Stimulated activated CD4-positive, alpha-beta T cell treated with anti-CD3 and anti-CD28 coated beads, Interleukin-1b, Interleukin-23, amount 100 ng/mL, for 24 hours (primary cell): ENCODE measurements around the gene OR9Q1.
"Not testable (repeated sequence)": the region's sequence is repeated elsewhere in the genome, so short reads cannot be mapped to it uniquely, and the experiment has no call there.

Experiments
- DNase-seq, 4 experiments: peaks; one replicate each; pipeline ENCODE4 v3.0.0-alpha.2; 2020; ENCODE audit warnings: low read depth in 4 of 4, low spot score in 1 of 4

OR9Q1 gene

DNA sequence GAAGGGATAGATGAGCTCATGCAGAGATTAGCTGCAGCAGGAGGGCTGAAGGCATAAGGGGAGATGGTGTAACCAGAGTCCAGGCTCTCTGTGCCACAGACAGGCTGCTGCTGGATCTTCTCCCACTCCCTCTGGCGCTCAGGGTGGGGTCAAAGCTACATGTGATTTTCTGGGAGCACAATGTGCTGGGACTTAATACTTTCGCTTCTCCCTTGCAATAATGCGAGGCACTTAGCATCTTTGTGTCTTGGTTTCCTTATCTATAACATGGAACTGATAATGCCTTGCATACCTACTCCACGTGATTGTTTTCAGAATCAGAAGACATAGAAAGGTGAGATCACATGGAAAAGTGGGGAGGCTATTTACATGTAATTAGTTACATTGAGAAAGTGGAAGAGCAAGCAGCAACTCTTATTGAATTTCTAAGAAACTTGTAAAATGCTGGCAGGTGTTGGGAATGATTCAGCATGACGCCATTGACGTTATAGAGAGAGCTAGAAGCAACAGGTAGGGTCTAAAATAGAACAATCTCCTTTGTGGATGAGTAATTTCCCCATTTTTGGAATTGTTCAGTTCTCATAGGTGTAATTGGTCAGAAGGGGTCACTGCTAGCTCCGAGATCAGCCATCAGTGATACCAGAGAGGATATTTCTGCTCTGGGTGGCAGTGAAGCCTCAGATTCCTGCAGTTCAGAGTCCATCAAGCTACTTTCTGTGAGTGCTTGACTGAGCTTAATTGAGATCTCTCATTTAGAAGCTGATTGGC, 109.8 kb downstream of the OR9Q1 start:
- no peak for DNase-seq

DNA sequence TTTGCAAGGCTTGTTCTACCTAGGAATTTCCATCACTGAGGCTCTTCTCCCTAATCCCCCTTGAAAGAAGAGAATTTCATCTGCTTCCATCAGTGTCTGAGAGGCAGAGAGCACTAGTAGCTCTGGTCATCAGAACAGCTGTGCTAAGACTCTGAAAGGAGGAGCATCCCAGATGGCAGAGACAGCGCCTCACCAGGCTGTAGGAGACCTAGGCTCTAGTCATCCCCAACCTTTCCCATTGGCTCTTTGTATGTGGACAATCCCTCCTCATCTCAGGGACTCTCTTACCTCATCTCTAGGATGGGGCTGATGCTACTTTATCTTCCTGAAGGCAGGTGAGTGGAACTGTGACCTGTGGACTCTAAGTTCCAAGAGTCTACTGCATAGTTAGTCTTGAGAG, 110.5 kb downstream of the OR9Q1 start:
- DNase-seq, result no peak

DNA sequence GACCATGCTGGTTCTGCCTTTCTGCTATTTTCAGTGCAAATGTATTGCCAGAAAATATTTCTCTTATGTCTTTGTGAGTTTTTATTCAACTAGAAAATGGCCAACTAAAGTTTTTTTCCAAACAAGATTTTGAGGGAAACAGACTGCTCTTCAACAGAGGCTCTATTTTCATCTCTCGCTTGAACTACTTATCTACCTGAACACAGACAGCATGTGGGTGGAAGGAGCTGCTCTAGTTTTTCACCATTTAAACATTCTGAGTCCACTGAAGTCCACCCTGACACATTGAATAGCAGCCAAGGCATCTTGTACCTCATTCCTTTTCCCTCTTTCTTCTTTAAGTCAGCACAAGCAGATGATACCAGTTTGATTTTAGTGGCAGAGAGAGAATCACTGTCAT, 111.5 kb downstream of the OR9Q1 start:
- no peak for DNase-seq

DNA sequence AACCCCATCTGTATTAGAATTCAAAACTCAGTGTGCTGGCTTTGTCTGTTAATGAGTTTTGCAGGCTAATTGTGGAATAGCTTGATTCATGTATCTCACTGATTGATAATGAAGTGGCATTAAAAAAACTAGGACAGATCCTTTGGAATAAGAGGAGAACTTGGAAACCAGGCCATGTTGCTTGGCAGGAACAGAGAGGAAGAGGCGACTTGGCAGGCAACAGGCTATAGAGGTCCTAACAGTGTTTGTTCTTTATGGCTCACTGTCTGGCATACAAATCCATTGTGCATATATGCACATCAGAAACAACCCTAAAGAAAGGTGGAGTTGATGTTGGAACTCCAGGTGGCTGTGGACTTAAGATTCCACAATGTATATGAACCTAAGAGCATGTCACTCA, 119.1 kb downstream of the OR9Q1 start:
- no peak for DNase-seq

DNA sequence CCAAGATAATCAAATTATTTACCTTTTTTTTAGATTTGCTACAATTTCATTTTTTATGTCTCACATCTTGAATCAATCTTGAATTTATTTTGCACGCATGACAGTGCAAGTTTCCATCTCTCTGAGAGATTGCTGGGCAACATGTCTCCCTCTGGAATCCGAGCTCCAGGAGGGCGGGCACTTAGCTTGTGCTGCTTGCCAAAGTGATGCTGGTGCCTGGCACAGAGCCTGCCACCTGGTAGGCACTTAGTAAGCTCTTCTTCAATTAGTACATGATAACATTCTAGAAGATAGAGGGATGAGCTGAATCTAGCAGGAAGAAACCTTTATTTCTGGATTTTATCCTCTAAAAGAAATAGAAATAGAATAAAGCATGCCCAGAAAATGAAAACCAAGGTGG, 129.1 kb downstream of the OR9Q1 start:
- no peak for DNase-seq

DNA sequence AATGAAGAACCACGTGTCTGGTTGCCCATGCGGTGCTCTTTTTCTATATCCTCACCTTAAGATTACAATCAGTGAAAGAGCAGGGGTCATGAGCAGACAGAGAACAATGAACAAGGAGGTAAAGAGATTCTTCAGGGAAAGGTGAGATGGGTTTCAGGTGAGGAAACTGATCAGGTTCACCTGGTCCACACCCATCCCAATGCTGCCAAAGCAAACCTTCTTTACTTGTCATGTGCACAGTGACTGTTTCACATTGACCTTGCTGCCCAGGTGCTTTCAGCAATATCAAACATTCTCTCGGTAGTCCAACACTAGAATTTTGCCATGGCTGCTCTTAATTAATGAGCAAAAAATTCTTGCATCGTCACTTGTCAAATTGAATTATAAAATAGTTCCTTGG, 140.7 kb downstream of the OR9Q1 start:
- no peak for DNase-seq

DNA sequence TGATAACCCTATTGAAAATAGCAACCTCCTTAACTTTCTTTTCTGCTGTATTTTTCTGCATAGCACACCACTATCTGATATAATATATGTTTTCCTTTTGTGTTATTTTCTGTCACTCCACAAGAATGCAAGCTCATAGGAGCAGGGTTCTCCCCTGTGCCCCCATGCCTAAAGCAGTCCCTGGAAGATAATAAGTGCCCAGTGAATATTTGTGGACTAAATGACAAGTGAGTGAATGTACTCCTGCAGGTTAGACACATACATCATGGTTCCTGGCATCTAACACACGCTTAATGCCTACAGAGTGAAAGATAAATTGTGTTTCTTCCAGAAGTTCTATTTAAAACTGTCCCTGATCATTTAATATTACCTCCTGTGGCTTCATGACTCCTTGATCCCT, 141.3 kb downstream of the OR9Q1 start:
- DNase-seq, result no peak

DNA sequence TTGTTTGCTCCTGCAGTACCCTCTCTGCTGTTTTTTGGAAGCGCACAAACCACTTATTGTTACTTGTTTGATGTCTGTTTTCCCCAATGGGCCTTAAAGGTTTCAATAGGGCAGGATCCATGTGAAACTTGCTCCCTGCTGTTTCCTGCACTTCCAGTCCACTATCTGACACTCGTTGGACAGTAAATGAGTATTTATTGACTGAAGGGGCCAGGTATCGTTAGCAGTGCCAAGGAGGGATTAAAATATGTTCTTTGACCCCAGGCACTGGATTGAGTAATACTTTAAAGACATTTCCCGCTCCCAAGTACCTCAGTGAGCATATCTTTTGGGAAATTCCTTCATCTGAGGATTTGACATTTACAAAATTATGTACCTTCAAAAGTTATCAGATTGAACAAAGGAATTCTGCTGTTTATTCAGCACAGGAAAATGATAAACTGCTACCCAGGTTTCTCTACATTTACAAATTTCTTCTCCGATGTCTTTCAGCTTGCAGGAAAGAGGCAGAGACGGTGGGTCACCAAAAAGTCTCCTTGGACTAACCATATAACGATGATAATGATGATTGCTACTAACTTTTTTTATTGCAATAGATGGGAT, 141.9 kb downstream of the OR9Q1 start:
- DNase-seq, result no peak

DNA sequence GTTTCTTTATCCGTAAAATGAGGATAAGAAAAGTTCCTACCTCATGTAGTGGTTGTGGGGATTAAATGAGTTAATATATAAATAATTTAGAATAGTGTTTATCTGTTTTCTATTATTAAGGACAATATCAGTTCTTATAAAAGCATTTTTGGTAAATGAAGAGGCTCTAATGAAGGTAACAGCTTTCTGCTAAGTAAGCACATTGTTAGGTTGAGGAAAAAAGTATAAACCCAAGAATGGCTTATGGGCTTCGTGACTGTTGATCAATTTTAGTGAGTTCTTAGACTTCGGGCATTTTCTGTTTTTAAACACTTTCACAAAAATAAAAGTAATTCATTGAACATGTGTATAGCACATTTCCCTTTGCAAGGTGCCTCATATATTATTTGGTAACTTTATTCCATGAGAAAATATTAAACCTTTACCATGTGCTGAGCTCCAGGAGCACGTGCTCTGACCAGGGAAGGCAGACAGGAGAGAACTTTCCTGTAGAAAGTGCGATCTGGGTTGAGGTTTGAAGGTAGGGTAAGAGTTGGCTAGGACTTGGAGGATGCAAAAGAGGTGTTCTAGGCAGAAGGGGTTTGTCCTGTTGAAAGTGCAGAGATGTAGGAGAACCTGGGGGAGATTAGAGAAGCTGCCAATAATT, 153.9 kb downstream of the OR9Q1 start:
- no peak for DNase-seq

DNA sequence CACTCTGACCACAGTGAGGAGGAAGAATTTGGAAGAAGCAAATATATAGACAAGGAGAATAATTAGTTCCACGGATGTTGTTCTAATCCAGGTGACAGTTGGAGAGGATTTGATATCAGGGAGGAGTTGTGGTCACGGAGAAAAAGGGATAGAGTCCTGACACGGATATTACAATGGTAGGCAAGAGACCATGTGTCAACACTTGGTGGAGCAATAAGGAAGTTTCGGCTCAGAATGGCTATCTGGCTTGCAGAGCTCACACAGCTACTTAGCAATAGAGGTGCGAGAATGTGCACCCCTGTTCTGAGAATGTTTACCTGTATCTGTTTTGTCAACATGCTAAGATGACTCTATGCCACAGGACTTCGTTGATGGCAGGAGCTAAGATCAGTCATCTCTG, 154.8 kb downstream of the OR9Q1 start:
- no peak for DNase-seq

DNA sequence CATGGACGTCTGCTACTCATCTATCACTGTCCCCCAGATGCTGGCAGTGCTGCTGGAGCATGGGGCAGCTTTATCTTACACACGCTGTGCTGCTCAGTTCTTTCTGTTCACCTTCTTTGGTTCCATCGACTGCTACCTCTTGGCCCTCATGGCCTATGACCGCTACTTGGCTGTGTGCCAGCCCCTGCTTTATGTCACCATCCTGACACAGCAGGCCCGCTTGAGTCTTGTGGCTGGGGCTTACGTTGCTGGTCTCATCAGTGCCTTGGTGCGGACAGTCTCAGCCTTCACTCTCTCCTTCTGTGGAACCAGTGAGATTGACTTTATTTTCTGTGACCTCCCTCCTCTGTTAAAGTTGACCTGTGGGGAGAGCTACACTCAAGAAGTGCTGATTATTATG, 156.0 kb downstream of the OR9Q1 start:
- DNase-seq, result no peak

DNA sequence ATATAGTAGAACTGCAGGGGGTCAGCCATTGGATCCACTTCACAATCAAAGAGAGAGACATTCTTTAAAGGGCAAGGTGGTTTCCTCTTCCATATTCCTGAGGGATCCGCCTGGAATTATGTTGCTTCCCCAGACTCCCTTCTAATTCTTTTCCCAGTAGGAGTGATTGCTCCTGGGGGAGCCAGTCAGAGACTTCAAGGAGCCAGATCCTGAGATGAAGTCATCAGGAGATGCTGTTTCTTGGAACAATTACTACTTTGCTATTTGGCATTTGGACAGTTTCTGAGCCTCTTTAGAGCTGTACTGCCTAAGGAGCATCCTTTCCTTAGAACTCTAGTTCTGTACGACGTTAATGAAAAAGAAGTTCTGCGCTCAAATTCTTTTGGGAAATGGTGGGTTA, 163.3 kb downstream of the OR9Q1 start:
- no peak for DNase-seq

DNA sequence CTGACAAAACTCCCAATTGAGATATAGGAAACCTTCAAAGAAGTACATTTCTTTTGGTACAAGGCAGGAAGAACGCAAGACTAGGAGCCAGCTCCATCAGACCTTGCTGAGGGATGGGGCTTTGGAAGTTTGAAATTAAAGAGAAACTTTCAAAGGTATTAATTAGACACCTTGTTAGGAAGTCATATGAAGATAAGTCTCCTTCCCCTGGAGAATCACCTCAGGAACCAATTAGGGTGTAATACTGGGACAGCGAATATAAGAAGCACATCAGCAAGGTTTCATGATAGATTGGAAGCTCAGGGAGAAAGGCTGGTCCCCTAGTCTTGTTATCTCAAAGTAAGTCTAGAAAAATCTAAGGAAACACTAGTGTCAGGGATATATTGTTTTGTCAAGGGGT, 165.1 kb downstream of the OR9Q1 start, which contains the start of gene OR9Q2:
TSS of gene OR9Q2 (plus strand) at position 301 of the 400 bp plus-strand sequence. CDS start 1,421 bp downstream, outside the sequence.
- no peak for DNase-seq

DNA sequence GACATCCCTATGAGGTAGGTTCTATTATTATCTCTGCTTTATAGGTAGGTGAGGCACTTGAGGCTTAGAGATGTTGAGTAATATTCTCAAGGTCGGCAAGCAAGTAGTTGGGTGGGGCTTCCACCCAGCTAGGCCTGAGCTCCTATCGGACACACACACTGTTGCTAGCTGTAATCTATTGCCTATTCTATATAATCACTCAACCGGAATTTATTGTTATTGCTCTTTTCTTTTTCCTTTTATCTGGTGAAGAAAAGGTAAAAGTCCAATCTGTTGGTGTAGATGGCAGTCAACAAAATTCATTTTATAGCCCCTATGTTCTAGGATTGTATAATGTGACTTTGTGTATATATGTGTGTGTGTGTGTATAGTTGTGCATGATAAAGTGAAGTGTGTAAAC, 168.5 kb downstream of the OR9Q1 start:
- DNase-seq, result no peak

DNA sequence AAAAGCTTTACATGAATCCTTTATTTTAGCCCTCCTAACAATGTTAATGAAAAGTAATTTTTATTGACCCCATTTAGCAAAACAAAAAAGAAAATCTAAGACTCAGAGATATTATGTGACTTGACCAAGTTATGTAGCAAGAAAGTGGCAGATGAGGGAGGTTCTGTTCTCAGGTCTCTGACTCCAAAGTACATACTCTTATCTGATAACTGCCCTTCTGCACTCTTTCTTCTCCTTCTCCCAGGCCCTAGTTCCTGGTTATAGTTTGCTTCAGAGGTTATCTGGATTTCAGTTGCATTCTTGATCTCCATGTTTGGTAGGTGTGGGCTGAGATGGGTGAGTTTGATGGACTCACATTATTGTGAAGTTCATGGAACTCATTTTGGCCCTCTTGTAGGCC, 169.7 kb downstream of the OR9Q1 start:
- no peak for DNase-seq

DNA sequence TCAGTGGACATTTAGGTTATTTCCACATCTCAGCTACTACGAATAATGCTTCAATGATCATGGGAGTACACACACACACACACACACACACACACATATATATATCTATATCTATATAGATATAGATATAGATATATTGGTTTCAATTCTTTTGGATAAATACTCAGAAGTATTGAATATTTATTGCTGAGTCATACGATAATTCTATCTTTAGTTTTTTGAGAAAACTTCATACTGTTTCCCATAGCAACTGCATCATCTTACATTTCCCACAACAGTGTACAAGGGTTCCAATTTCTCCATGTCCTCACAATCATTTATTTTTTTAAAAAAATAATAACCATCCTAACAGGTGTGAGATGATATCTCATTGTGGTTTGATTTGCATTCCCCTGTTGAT, 172.3 kb downstream of the OR9Q1 start:
- no peak for DNase-seq

DNA sequence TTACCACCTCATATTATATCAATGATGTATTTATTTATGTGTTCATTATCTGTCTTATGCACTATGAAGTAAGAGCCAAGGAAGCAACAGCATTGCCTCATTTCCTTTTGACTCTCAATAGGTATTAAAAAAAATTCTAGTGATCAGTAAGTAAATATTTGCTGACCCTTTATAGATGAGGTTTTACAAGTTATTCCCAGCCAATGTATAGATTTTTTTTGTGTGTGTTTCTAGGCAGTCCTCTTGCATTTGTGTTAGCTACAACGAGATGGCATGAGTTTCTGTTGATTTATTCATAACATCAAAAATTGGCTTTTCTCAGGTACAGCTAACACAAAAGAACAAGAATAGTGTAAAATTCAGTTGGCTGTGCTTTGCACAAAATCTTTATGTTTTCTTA, 175.6 kb downstream of the OR9Q1 start:
- no peak for DNase-seq

DNA sequence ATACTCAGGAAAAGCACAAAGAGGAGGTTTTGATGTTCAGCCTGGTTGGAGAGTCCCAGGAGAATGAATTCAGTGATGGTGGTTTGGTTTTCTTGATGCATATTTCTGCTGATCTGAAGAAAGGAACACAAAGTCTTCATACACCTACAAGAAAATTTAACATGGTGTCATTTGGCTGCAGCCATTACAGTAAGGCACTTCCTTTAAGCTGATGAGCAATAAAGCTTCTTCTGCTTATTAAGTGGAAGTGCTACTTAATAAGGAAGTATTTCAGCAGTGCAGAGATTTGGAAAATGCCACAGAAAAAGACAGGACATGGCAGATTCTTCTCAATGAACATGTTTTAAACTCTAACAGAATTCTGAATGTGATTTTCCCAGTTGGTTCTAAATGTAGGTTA, 180.4 kb downstream of the OR9Q1 start, which contains the start of gene OR1S2:
TSS of gene OR1S2 (minus strand) at position 101 of the 400 bp plus-strand sequence. CDS start at position 101, 0 bp downstream.
- no peak for DNase-seq

DNA sequence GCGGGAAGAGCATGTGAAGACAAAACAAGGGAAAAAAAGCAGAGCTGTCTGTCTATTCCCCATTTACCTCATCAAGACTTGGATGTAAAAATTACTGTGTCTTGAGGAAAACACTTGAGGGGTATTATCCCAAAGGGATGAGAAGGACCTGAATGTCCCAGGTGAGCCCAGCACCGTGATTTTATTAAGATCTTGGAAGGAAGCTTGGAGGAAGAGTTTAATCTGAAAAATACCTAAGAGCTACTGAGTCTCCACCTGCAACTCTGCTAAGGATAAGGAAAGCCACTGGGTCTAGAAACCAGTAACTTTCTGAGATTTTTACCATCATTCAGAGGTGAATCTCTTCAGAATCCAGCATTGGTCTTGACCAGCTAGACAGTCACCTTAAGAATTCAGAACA, 188.7 kb downstream of the OR9Q1 start, which contains the start of gene OR1S1:
TSS of gene OR1S1 (plus strand) at position 301 of the 400 bp plus-strand sequence.
- DNase-seq, result not testable (repeated sequence)

DNA sequence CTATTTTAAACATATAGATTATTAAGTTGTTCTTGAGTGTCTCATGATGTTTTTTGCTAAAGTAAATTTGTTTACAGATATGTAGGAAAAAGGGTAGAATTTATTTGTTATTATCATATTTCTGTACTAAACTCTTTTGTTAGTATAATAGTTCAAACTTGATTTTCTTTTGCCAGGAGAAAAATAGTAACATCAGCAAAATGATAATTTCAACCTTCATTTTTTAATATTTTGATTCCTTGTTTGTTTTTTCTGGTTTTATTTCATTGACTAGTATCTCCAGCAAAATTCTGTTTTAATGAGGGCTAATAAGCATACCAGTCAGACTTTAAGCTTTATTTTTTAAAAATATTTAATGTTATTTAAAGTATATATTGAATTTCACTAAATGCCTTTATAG, 192.8 kb downstream of the OR9Q1 start:
- DNase-seq, result no peak

DNA sequence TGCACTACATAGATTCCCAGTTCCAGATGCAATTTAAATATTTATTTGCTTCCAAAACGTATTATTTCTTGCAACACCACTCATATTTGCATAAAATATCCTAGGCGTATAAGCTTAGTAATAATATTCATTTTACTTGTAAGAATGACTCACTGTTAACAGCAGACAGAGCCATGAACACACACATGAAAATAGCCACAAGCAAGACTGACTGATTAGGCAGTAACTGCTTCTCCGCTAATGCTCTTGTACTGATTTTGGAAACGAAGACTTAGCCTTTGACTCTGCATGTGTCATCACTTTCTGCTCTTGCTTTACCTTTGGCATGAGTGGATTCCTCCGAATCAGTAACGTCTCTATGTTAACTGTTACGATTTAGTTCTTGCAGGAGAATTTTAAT, 199.0 kb downstream of the OR9Q1 start:
- no peak for DNase-seq

DNA sequence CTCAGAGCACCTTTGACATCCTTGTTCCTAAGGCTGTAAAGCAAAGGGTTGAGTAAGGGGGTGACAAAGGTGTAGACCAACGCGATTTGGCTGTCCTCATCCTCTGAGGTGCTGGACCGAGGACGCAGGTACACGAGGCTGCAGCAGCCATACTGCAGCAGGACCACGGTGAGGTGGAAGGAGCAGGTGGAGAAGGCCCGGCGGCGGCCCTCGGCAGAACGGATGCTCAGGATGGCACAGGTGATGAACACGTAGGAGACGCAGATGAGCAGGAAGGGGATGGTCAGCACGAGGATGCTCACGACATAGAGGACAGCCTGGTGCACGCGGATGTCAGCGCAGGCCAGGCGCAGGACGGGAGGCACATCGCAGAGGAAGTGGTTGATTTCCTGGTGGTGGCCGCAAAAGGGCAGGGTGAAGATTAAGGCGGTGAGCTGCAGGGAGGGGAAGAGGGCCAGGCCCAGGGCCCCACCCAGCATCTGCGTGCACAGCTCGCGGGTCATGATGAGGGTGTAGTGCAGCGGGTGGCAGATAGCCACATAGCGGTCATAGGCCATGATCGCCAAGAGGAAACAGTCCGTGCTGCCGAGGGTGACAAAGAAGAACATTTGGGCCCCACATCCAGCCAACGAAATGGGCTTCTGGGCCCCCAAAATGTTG, 204.4 kb downstream of the OR9Q1 start:
- no peak for DNase-seq
